Right lobe of liver (tissue), 4 donors: ENCODE results near the gene INPP5D.

Experiments
- POLR2A ChIP-seq: fragments of 450-650 bp; IDR thresholded peaks from one replicate; pipeline ENCODE4 v1.6.1; 2017; ENCODE audit warnings: antibody characterized with exemption, mild to moderate bottlenecking
- TF ChIP-seq, protein P1 (sequence below), 4 donors: fragments of 200-600 bp in 3 of 4; fragments of 450-650 bp in 1 of 4; IDR thresholded peaks; one replicate each; pipeline versions ENCODE4 v1.5.1 to v1.8.0; 2016 to 2022; ENCODE audit warnings: antibody characterized with exemption in 4 of 4, mild to moderate bottlenecking in 2 of 4
- donor health status: DM: no; HTN: no; CAD: no.
- donor health status: DM: no; HTN: no; CAD: no.
- donor health status: DM: no; HTN: yes; CAD: no.

DNA sequence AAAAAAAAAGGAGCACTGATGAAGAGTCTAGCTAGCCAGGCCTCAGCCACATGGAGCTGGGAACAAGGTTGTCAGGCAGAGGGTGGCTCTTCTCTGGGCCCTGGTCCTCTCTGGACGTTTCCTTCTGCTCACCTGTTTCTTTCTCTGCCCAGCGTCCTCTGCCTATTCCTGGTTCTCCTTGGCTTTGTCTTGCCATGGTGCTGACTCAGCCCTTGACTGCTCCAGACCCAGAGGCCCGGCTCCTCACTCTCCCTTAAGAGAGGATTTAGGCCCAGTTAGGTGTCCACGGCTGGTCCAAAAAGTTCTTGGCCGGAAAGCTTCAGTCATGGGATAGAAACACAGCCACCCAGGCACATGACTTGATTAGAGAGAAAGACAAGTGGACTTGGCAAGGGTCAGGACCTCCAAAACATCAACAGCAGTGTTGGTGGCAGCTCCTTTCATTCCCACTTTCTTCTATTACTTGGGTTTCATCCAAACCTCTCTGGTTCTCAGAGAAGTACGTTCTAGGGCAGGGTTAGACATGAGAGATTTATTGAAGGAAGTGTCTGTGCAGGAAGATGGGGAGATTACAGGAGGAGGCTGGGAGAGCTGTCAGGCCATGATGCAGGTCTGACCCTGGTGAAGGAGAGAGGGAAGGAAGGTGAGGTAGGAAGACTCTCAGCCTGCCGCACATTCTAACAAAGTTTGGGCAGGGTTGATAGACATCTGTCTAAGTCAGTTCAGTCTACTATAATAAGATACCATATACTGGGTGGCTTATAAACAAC lies 176.9 kb downstream of the INPP5D start:
- TF ChIP-seq, protein P1, sequence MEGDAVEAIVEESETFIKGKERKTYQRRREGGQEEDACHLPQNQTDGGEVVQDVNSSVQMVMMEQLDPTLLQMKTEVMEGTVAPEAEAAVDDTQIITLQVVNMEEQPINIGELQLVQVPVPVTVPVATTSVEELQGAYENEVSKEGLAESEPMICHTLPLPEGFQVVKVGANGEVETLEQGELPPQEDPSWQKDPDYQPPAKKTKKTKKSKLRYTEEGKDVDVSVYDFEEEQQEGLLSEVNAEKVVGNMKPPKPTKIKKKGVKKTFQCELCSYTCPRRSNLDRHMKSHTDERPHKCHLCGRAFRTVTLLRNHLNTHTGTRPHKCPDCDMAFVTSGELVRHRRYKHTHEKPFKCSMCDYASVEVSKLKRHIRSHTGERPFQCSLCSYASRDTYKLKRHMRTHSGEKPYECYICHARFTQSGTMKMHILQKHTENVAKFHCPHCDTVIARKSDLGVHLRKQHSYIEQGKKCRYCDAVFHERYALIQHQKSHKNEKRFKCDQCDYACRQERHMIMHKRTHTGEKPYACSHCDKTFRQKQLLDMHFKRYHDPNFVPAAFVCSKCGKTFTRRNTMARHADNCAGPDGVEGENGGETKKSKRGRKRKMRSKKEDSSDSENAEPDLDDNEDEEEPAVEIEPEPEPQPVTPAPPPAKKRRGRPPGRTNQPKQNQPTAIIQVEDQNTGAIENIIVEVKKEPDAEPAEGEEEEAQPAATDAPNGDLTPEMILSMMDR (IDR thresholded peaks at IDR 0.05), result no peak
- no peak for TF ChIP-seq POLR2A
